Measurements from ENCODE around the gene PAGR1. TPM values are rescaled to one million over a fixed set of nuclear protein-coding genes. Genes with fewer than 3 reads are reported as not detected.
A peak's percentile ranks its signal among the peaks of the same experiment; 100 is the strongest.

The PAGR1 gene
- polyA plus RNA-seq, 1 of the 3 experiments (the other 2 are of a cell fraction): 57.7 TPM

GRCh38 chr16:29820271-29820701 is 4.3 kb downstream of the PAGR1 start, which contains the start of gene MVP (continued):
- TF ChIP-seq PBX3 (IDR thresholded peaks at IDR 0.05): no peak
- TF ChIP-seq SIN3A (IDR thresholded peaks at IDR 0.05; ENCODE audit: borderline replicate concordance, low read depth, low read length): peak; percentile 92; the same call in 1 of the 2 replicates
- no peak for TF ChIP-seq USF2 (IDR thresholded peaks at IDR 0.05; ENCODE audit: borderline replicate concordance, low read depth, low read length)
- TF ChIP-seq POLR2AphosphoS5 (IDR thresholded peaks at IDR 0.05; ENCODE audit: low read depth, low read length): peak; percentile 92
- TF ChIP-seq TAF1 (IDR thresholded peaks at IDR 0.05; ENCODE audit: borderline replicate concordance, low read depth, low read length): 0 out of 2 replicates have a peak, but pooled peaks have one; percentile 38
- TF ChIP-seq MEF2A (IDR thresholded peaks at IDR 0.05; ENCODE audit: borderline replicate concordance, low read depth): no peak
- no peak for TF ChIP-seq YY1 (IDR thresholded peaks at IDR 0.05; ENCODE audit: low read depth)
- no peak; the same call in 1 of the 2 replicates for TF ChIP-seq JUND (IDR thresholded peaks at IDR 0.05)

DNA sequence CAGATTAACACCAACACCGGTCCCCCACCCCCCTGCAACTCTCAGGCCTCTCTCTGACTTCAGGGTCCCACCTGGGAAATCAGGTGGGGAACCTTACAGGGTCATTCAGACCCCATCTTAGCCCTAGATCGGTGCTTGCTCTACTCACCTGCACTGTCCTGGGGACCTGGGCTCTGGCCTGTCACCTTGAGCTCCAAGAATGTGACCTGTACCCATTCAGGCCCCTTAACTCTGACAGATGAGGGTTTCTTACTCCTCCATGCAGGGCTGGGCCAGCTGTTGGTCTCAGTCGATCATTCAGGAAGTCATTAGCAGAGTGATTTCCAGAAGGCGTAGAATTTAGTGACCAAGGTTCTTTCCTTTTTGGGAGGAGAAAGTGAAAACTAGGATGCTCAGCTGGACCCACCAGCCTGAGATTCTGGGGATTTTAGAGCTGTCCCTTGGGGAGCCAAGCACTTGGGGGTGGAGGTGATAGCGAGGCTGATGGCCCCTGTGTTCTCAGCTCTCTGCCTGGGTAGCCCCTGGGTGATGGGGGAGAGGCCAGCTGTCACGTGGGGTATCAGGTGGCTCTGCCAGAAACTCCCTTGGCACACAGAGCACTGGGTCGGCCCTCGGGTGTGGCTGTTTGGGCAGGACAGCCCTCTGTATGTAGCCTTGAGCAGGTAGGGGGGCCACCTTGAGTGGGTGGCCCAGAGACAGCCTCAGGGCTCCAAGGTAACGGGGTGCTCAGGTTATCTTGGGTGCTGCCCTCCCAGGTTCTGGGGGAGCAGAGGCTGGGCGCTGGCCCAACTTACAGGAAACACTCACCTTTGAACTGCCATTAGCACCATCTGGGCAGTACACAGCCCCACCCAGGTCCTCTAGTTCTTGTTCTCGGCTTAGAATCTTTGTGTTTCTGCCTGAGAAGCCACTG is 5.0 kb downstream of the PAGR1 start:
- peaks cover 84% of the 10 kb centered on the region for H3K79me2 ChIP-seq (ENCODE audit: insufficient read depth)
- DNase-seq: no peak
- H3K36me3 ChIP-seq (replicated peaks in 1 of 2; ENCODE audit: control insufficient read depth in 1 of 2, insufficient read depth in 2 of 2, low read length in 1 of 2): peaks cover 6 to 19% of the 10 kb centered on the region in 2 experiments
- H3K9me2 ChIP-seq: no peaks in the 10 kb centered on the region
- H3K4me3 ChIP-seq (ENCODE audit: low read depth in 2 of 2, low read length in 1 of 2): peak overlapping the region; percentile 59 to 93
- no peaks in the 10 kb centered on the region for H3K27me3 ChIP-seq (ENCODE audit: insufficient read depth)
- H3K27ac ChIP-seq (ENCODE audit: low read depth in 2 of 2, low read length in 1 of 2): peak overlapping the region; percentile 74 to 97
- CTCF ChIA-PET: interaction anchor here (1.0 to 14.0 kb wide), 7 partner anchors 13 to 229 kb away, joined by 3 to 129 read pairs (median 6); partner anchors contain the start of gene KIF22
- no peak overlapping the region for H2AFZ ChIP-seq (ENCODE audit: low read depth)
- H3K9me3 ChIP-seq: no peaks in the 10 kb centered on the region
- whole genome bisulfite sequencing (ENCODE audit: low lambda C conversion rate): 35% methylated on average over 6 of the region's 11 CpGs
- H3K9ac ChIP-seq: peak overlapping the region; percentile 72
- POLR2A ChIA-PET: interaction anchor here (0.6 to 1.4 kb wide), 5 partner anchors 10 to 81 kb away, joined by 3 to 4 read pairs (median 3); no protein-coding TSS in a partner anchor
- H3K4me2 ChIP-seq: peak overlapping the region; percentile 86
- no peak for TF ChIP-seq TAF1 (IDR thresholded peaks at IDR 0.05; ENCODE audit: borderline replicate concordance, low read depth, low read length)
- TF ChIP-seq RFX5 (IDR thresholded peaks at IDR 0.05; ENCODE audit: low read length): no peak
- no peak for TF ChIP-seq NRF1 (IDR thresholded peaks at IDR 0.05; ENCODE audit: low read depth, low read length)
- TF ChIP-seq USF1 (IDR thresholded peaks at IDR 0.05; ENCODE audit: borderline replicate concordance, low read depth): peak; percentile 78
- TF ChIP-seq POLR2AphosphoS5 (IDR thresholded peaks at IDR 0.05; ENCODE audit: low read depth, low read length): peak; percentile 20; the same call in 1 of the 2 replicates
- TF ChIP-seq EP300 (IDR thresholded peaks at IDR 0.05; ENCODE audit: borderline replicate concordance in 1 of 2, low read depth in 1 of 2, low read length in 1 of 2): no peak
- peaks cover 60% of the 10 kb centered on the region for H3F3A ChIP-seq (replicated peaks; ENCODE audit: insufficient read depth)
- H4K20me1 ChIP-seq (ENCODE audit: insufficient read depth): no peaks in the 10 kb centered on the region
- H3K4me1 ChIP-seq (ENCODE audit: control insufficient read depth in 1 of 2, insufficient read depth in 2 of 2, low read depth in 1 of 2, low read length in 1 of 2): peaks cover 36 to 37% of the 10 kb centered on the region in 2 experiments; a peak in 3 of 4 replicates
